Activated CD4-positive, alpha-beta T cell treated with anti-CD3 and anti-CD28 coated beads, Interleukin-2, amount 50 U/mL, for 48 hours (primary cell): ENCODE results near the gene SOX10.
"Not testable (repeated sequence)": the region's sequence is repeated elsewhere in the genome, so short reads cannot be mapped to it uniquely, and the experiment has no call there.

ENCODE experiments used
- DNase-seq, 2 experiments: peaks; one replicate each; pipeline ENCODE4 v3.0.0-alpha.2; 2020

The SOX10 gene

GRCh38 chr22:37985751-37986281, 1.5 kb upstream of the SOX10 start:
- no peak for DNase-seq

GRCh38 chr22:37985050-37985585, 763 bp upstream of the SOX10 start:
- DNase-seq, result no peak

- no peak for DNase-seq
These were observed 1.2 kb downstream of the SOX10 start for GRCh38 chr22:37982938-37983859.

GRCh38 chr22:37982151-37982785, 2.1 kb downstream of the SOX10 start:
- no peak for DNase-seq

GRCh38 chr22:37981282-37982011, 2.9 kb downstream of the SOX10 start:
- DNase-seq, result no peak

GRCh38 chr22:37979782-37980181, 4.6 kb downstream of the SOX10 start:
- DNase-seq, result no peak

- DNase-seq, result no peak
These were observed 7.8 kb downstream of the SOX10 start for GRCh38 chr22:37976547-37976946.

- DNase-seq, result not testable (repeated sequence)
These were observed 8.3 kb downstream of the SOX10 start for GRCh38 chr22:37976022-37976421.

GRCh38 chr22:37975153-37975552, 9.2 kb downstream of the SOX10 start:
- no peak for DNase-seq

GRCh38 chr22:37973271-37974170, 10.8 kb downstream of the SOX10 start:
- no peak for DNase-seq

GRCh38 chr22:37972527-37972926, 11.8 kb downstream of the SOX10 start:
- DNase-seq, result no peak

GRCh38 chr22:37971475-37972434, 12.6 kb downstream of the SOX10 start:
- no peak for DNase-seq

GRCh38 chr22:37970864-37971263, 13.5 kb downstream of the SOX10 start:
- DNase-seq, result no peak

GRCh38 chr22:37968452-37969251, 15.7 kb downstream of the SOX10 start:
- DNase-seq, result no peak

- no peak for DNase-seq
These were observed 16.5 kb downstream of the SOX10 start for GRCh38 chr22:37967637-37968451.

GRCh38 chr22:37967147-37967546, 17.2 kb downstream of the SOX10 start:
- DNase-seq, result no peak

GRCh38 chr22:37965940-37966664, 18.3 kb downstream of the SOX10 start:
- DNase-seq, result no peak

GRCh38 chr22:37961062-37961461, 23.3 kb downstream of the SOX10 start:
- no peak for DNase-seq
